CD4-positive, alpha-beta T cell treated with Interferon gamma for 1 hour (primary cell): ENCODE measurements around the gene ZNF366.

ENCODE experiments used
- DNase-seq: peaks from one replicate; pipeline ENCODE4 v3.0.0-alpha.2; 2020

ZNF366 gene

GRCh38 chr5:72489536-72489935 is 17.7 kb downstream of the ZNF366 start:
- DNase-seq = no peak

GRCh38 chr5:72488756-72489155 is 18.5 kb downstream of the ZNF366 start:
- DNase-seq = no peak

DNA sequence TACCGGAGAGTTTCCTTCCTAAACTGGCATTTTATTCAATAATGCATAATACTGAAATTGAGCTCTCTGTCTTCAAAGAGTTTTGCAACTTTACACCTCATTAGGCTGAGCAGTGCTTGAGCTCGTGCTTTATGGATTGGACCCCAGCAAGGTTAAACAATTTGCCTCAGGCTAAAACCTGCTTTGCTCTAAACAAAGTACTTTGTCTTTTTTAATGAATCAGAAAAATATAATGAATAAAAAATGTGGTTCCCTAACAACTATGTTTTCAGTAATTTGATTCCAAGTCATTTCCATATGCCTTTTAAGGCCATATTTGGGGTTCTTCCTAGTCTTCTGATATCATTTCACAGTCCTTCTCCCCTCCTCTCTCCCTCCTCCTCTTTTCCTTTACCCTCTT is 20.0 kb downstream of the ZNF366 start:
- no peak for DNase-seq

GRCh38 chr5:72486371-72486770 is 20.8 kb downstream of the ZNF366 start:
- DNase-seq = no peak

GRCh38 chr5:72485430-72485974 is 21.7 kb downstream of the ZNF366 start:
- DNase-seq = no peak

DNA sequence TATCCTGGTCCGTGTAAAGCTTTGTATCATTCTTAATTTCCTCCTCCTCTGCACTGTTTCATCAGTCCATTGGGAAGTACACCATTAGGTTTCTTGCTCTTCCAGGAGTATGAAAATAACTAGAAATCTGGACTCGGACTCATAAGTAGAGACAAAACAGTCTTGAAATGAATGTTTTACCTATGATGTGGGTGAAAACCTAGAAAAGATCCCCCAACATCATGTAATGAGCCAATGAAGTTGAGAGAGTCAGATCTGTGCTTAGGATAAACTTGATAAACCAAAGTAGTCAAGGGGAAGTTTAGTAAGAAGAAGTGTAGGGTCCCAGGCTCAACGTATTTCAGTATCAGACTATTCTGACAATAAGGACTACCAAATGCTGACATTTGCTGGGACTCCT is 25.2 kb downstream of the ZNF366 start:
- no peak for DNase-seq

DNA sequence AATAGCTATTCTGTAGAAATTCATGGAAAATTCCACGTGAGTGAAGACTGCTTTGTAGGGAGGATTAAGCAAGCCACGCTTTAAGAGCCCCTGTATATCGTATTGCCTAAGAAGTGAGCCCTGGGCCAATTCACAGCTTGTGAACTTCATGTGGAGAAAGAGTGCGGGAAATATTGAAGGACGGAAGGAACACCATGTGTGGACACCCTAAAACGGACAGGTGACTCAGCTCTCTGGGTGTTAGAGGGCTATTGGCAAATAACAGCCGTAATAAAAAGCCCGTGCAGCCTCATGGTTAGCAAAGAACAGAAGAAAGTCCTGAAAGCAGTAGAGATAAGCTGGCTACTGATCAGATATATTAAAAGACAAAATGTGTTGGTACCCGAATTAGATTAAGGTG is 26.4 kb downstream of the ZNF366 start:
- no peak for DNase-seq

DNA sequence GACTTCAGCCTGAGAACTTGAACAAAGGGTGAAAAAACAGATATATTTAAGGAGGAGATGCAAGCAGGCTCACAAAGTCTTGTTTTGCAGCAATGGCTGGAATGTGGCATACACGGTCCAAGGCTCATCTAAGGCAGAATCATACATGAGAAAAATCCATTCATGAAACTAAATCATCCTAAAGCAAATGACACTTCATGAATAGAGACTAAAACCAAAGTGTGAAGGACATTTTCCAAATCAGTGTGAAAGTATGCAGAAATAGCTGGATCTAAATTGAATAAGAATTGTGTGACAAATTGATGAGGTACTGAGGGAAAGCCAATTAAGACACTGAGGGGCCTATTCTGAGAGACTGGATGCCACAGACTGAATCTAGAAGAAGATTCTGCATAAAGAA is 27.3 kb downstream of the ZNF366 start:
- DNase-seq = no peak

DNA sequence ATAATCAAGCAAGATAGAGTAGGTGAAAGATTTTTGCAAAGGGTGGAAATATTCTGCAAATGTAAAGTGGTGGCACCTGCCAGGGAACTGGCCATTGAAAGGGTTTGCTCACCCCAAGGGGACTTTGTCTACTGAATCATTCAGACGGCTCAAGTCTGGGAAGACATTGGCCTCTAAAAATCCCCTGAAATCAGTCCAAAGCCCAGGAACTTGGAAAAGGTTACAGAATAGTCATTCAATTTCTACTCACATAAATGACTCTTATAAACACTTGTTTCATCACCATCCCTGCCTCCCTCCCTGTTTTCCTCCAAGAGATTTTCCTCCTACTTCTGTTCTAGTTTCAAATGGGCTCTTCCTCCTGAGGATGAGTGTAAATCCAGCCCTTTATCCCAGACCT is 28.5 kb downstream of the ZNF366 start:
- no peak for DNase-seq

DNA sequence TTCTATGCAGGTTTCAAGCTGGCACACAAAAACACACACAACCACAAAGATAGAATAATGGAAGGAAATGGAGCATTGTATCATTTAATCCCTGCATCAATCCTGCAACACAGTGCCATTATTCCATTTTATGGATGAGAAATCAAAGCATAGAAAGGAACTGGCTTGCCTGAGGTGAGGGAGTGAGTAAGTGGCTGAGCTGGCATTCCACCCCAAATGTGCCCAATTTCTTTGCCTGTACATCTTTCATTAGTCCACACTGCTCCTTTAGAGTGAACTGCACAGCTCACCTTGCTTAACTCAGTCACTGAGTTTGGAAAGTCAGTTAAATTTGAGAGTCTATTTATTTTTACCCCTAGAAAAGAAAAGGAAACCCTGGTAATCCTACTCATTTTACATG is 28.9 kb downstream of the ZNF366 start:
- DNase-seq = no peak

DNA sequence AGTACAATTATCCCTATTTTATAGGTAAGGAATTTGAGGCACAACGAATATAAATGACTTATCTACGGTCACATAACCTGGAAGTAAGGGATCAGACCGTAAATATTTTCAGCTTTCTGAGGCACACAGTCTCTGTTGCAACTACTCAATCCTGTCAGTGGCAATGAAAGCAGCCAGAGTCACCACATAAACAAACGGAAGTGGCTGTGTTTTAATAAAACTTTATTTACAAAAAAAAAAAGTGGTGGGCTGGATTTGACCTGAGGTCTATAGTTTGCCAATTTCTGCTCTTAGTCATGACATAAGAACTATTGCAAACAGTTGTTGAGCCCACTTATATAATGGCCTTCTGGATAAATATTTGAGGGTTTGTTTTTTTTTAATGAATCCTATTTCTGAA is 29.6 kb downstream of the ZNF366 start:
- DNase-seq = no peak

DNA sequence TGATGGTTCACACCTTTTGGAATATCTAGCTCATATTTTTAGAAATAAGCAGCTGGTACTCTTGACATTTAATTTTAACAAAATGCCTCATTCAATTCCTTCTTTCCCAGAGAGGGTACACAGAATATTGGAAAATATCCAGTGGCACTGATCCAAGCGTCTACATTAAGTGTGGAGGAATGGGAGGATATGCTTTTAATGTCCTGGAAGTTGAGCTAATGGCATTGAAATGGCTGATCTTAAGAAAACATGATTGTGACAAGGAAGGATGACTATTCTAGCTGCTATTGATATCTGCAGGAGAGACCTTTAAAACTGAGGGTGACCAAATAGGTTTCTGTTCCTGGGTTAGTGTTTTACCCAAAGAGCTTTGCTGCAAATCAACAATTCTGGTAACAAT is 30.0 kb downstream of the ZNF366 start:
- DNase-seq = no peak

- no peak for DNase-seq
Measured at GRCh38 chr5:72476721-72477120, 30.5 kb downstream of the ZNF366 start.

GRCh38 chr5:72476275-72476674 is 30.9 kb downstream of the ZNF366 start:
- DNase-seq = no peak

GRCh38 chr5:72474516-72474915 is 32.7 kb downstream of the ZNF366 start:
- DNase-seq = no peak

- DNase-seq = no peak
Measured at GRCh38 chr5:72474046-72474500, 33.1 kb downstream of the ZNF366 start.

DNA sequence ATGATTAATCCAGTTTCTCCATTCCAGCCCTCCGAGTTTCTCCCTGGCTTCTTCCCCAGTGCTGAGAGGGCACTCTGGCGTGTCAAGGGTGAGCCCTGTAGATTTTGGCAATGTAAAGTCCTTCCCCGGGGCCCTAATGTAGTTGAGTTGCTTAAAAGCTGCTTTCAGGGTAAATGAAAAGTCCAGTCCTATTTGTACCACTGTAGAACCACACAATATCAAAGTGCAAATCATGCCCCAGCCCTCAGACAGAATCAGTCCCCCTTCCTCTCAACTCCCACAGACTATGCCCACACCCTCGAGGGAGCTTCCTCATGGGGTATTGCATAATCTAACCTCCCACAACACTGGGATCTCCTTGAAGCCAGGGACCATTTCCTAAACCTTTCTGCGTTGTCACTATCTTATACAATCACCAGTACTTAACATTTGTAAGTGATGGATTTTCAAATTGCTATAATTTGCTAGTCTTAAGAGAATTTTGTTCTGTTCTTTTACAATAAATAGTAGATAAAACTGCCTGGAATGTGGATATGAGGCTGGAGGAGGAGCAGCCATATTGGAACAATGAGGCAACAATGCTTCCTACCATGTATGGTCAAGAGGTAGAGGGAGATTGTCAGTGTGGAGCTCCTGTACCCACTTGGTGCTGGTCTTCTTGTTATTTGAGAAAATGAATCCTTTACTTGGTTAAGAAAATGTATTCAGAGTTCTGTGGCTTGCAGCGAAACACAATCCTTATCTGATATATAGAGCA is 34.4 kb downstream of the ZNF366 start:
- no peak for DNase-seq

DNA sequence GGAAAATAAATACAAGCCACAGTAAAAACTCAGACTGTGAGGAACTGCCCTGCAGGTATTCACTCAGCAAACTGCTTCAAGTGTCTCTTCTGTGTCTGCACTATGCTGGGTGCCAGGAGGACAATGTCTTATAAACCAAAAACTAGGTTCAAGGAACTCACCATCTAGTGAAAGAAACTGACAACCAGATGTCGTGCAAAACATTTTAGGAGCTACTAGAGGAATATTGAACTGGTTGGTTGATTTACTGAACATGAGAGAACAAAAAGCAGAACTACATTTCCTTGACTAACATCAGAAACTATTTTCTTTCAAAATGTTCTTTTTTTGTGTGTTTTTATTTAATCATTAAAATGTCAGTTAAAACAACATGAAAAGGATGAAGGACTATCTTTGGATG is 35.2 kb downstream of the ZNF366 start:
- no peak for DNase-seq

DNA sequence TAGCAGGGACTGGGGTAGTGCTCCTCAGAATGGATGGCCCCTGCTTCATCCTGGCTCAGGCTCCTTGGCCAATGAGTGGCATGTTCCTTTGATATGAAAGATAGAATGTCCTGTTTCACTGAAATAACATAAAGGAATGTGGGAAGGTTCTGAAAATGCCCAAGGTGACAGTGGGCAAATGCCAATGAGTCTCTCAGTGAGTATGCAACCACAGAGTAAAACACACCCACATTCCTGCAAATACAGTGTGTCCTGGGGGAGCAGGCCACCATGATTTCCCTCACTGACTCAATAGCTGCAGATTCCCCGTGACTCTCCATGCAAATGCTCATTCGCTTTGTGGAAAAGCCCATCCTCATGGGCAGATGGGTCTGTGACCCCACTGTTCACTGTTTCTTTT is 36.4 kb downstream of the ZNF366 start:
- no peak for DNase-seq

- no peak for DNase-seq
Measured at GRCh38 chr5:72468606-72469005, 38.6 kb downstream of the ZNF366 start.

GRCh38 chr5:72468024-72468423 is 39.2 kb downstream of the ZNF366 start:
- no peak for DNase-seq

DNA sequence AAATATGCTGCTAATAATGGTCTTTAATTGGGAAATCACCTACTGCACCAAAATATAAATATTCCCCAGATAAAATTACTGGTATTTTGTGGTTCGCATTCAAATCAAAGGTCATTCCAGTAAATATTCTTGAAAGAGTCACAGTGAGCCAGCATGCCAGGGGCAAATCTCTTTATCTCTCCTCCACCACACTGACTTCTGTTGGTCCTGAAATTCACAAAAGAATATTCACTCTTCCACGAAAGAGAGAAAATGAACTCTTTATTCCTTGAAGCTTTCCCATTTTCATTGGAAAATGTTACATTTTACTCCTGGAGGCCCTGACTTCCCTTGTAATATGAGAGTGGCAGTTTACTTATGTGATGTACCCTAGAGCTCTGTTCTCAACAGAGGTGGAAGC is 39.7 kb downstream of the ZNF366 start:
- DNase-seq = no peak

GRCh38 chr5:72465601-72466563 is 41.3 kb downstream of the ZNF366 start:
- DNase-seq = no peak

- no peak for DNase-seq
Measured at GRCh38 chr5:72465066-72465465, 42.1 kb downstream of the ZNF366 start.
